PC-9 (cell line): ENCODE measurements around the gene DELE1. TPM values are rescaled to one million over a fixed set of nuclear protein-coding genes. Genes with fewer than 3 reads are reported as not detected.

Source experiments
- BruUV-seq: library from RNA; stranded (reverse); fragments of 400-500 nt; replicated peaks from 2 replicates; lab custom pipeline; 2021; lab: Mats Ljungman, UMichigan
- CTCF ChIA-PET: fragments of 300-600 bp; sonication (Branson Sonifier 250); formaldehyde crosslinking; loops from one replicate; lab custom pipeline; 2022; ENCODE audit warnings: antibody characterized with exemption; lab: Charles Lee
- POLR2A ChIA-PET: fragments of 300-600 bp; sonication (Branson Sonifier 250); formaldehyde crosslinking; loops from one replicate; lab custom pipeline; 2022; ENCODE audit warnings: antibody characterized with exemption; ENCODE audit not compliant: unreplicated experiment; lab: Charles Lee
- DNase-seq, 2 experiments: peaks; one replicate each; pipeline versions ENCODE4 v3.0.0 to v3.0.0-alpha.2; 2015 to 2022; ENCODE audit warnings: mixed read lengths in 1 of 2
- H2AFZ ChIP-seq: fragments of 200-600 bp; sonication (generic); 2 replicates; pipeline ENCODE4 v1.8.1; 2017; ENCODE audit warnings: antibody characterized with exemption
- H3F3A ChIP-seq: fragments of 200-600 bp; sonication (generic); 2 replicates; pipeline ENCODE4 v1.8.1; 2017; ENCODE audit warnings: antibody characterized with exemption, mild to moderate bottlenecking, low read depth; ENCODE audit not compliant: insufficient read depth
- H3K27ac ChIP-seq: fragments of 200-600 bp; sonication (generic); 2 replicates; pipeline ENCODE4 v1.6.1; 2016; ENCODE audit warnings: mixed run types
- H3K27me3 ChIP-seq: fragments of 200-600 bp; sonication (generic); 2 replicates; pipeline ENCODE4 v1.6.1; 2016; ENCODE audit warnings: low read depth, mixed run types; ENCODE audit not compliant: insufficient read depth
- H3K36me3 ChIP-seq: fragments of 200-600 bp; sonication (generic); 2 replicates; pipeline ENCODE4 v1.6.1; 2016; ENCODE audit warnings: low read depth, mixed run types
- H3K4me1 ChIP-seq: fragments of 200-600 bp; sonication (generic); replicated peaks from 2 replicates; pipeline ENCODE4 v1.6.1; 2016; ENCODE audit warnings: mixed run types; ENCODE audit not compliant: insufficient read depth
- H3K4me2 ChIP-seq: fragments of 200-600 bp; sonication (generic); 2 replicates; pipeline ENCODE4 v1.6.1; 2017; ENCODE audit warnings: mixed run types
- H3K4me3 ChIP-seq: fragments of 200-600 bp; sonication (generic); 2 replicates; pipeline ENCODE4 v1.6.1; 2016; ENCODE audit warnings: mixed run types
- H3K79me2 ChIP-seq: fragments of 200-600 bp; sonication (generic); 2 replicates; pipeline ENCODE4 v1.6.1; 2017; ENCODE audit warnings: low read depth, mixed run types
- H3K9me2 ChIP-seq: fragments of 200-600 bp; sonication (generic); 2 replicates; pipeline ENCODE4 v1.8.1; 2017; ENCODE audit warnings: mild to moderate bottlenecking; ENCODE audit not compliant: insufficient read depth
- H3K9me3 ChIP-seq: fragments of 200-600 bp; sonication (generic); 2 replicates; pipeline ENCODE4 v1.8.1; 2016; ENCODE audit warnings: low read depth; ENCODE audit not compliant: insufficient read depth
- H4K20me1 ChIP-seq: fragments of 200-600 bp; sonication (generic); 2 replicates; pipeline ENCODE4 v1.8.1; 2017; ENCODE audit not compliant: insufficient read depth
- EZH2 ChIP-seq: fragments of 200-600 bp; sonication (generic); IDR thresholded peaks from 2 replicates; pipeline ENCODE4 v1.8.0; 2017; ENCODE audit warnings: antibody characterized with exemption, low read depth
- intact Hi-C: fragments of 100-400 bp; cut with micrococcal nuclease; formaldehyde crosslinking; loops from one replicate; pipeline ENCODE4 v1.10.0; 2022; ENCODE audit not compliant: unreplicated experiment
- total RNA-seq: library from RNA; stranded (reverse); gene quantifications from 2 replicates; pipeline ENCODE4 v1.2.3, GENCODE V29; 2021
- TF ChIP-seq, protein P1 (sequence below): fragments of 200-600 bp; sonication (generic); conservative IDR thresholded peaks from 2 replicates; pipeline ENCODE4 v1.6.1; 2017; ENCODE audit warnings: mixed run types, antibody characterized with exemption, mild to moderate bottlenecking, moderate library complexity

DELE1 gene
- total RNA-seq, 1 experiment from 2014 or later: 80.8 TPM

DNA sequence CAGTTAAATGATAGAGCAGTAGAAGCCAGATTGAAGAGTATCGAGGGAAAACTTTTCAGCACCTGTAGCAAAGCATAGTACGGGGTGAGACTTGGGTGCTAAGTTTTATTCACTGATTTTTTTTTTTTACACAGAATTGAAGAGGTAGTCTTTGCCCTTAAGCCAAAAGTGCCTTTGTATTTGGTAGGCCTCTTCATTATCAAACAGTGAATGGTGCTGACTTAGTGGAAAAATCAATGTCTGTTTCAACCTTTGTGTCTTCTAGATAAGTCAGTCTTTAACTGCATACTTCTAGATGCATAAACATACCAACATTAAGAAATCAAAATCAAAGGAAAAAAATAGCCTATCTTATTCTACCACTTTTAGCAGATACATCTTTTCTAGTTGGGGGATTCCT lies 59.0 kb downstream of the DELE1 start:
- ChIA-PET POLR2A (no interaction called here), CTCF (no interaction called here)
- H3K4me2 ChIP-seq: no peak overlapping the region
- H3K27me3 ChIP-seq: no peaks in the 10 kb centered on the region
- no TSS peak for BruUV-seq
- no peak for TF ChIP-seq EZH2
- TF ChIP-seq, protein P1, sequence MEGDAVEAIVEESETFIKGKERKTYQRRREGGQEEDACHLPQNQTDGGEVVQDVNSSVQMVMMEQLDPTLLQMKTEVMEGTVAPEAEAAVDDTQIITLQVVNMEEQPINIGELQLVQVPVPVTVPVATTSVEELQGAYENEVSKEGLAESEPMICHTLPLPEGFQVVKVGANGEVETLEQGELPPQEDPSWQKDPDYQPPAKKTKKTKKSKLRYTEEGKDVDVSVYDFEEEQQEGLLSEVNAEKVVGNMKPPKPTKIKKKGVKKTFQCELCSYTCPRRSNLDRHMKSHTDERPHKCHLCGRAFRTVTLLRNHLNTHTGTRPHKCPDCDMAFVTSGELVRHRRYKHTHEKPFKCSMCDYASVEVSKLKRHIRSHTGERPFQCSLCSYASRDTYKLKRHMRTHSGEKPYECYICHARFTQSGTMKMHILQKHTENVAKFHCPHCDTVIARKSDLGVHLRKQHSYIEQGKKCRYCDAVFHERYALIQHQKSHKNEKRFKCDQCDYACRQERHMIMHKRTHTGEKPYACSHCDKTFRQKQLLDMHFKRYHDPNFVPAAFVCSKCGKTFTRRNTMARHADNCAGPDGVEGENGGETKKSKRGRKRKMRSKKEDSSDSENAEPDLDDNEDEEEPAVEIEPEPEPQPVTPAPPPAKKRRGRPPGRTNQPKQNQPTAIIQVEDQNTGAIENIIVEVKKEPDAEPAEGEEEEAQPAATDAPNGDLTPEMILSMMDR: no peak
- DNase-seq: no peak
- intact Hi-C loops: no loop called here
- no peak overlapping the region for H3K4me3 ChIP-seq
- no peaks in the 10 kb centered on the region for H3F3A ChIP-seq
- H3K79me2 ChIP-seq: no peaks in the 10 kb centered on the region
- H3K4me1 ChIP-seq: no peaks in the 10 kb centered on the region
- H2AFZ ChIP-seq: no peak overlapping the region
- no peaks in the 10 kb centered on the region for H3K9me2 ChIP-seq
- no peaks in the 10 kb centered on the region for H4K20me1 ChIP-seq
- no peak overlapping the region for H3K27ac ChIP-seq
- peaks cover 29% of the 10 kb centered on the region; the same call in 1 of the 2 replicates for H3K36me3 ChIP-seq
- no peaks in the 10 kb centered on the region for H3K9me3 ChIP-seq

DNA sequence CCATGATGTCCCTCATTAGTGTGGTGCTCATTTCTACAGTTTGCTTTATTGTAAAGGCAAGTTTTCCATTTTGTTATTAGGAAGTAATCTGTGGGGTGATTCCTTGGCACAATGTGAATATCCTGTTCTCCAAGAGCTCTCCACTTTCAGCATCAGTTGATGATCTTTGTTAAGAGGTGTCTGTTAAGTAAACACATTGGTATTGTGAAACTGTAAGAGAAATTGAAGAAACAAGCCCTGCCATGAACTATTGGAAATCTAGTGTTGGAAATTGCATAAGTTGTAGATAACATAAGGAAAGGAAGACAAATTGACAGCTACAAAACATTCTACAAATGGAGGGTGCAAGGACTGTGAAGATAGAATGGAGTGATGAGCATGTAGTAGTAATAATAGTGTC lies 62.4 kb downstream of the DELE1 start:
- Histone ChIP-seq H2AFZ (no peak overlapping the region), H3K9me3 (no peaks in the 10 kb centered on the region), H3K79me2 (no peaks in the 10 kb centered on the region), H3K36me3 (peaks cover 21% of the 10 kb centered on the region; the same call in 1 of the 2 replicates), H3K9me2 (no peaks in the 10 kb centered on the region), H3K4me2 (no peak overlapping the region), H3K27me3 (no peaks in the 10 kb centered on the region), H3K4me3 (no peak overlapping the region), H3K27ac (no peak overlapping the region), H3F3A (no peaks in the 10 kb centered on the region), H3K4me1 (no peaks in the 10 kb centered on the region), H4K20me1 (no peaks in the 10 kb centered on the region)
- no TSS peak for BruUV-seq
- TF ChIP-seq EZH2: no peak
- TF ChIP-seq, protein P1: no peak
- DNase-seq: no peak
- ChIA-PET CTCF (no interaction called here), POLR2A (interaction anchor here (0.6 kb wide), 1 partner anchor 82 kb away, joined by 4 read pairs; no protein-coding TSS in a partner anchor)
- intact Hi-C loops: no loop called here

DNA sequence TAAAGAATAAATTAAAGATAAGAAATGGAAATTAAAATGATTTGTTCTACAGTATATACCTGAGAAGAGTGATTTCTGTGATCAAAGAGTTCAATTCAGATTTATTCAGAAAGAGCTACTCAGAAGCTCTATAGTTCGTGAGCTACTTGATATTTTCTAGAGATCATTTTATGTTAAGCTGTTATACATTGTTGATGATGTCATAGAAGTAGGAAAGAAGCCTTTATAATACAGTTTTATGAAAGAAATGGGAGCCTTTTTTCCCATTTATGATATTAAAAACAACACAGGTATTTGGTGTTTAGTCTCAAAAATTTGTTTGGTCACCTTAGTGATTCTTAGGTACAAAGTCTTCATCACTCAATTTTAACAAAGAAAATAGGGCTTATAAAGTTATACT lies 66.0 kb downstream of the DELE1 start:
- Histone ChIP-seq H4K20me1 (no peaks in the 10 kb centered on the region), H3K4me1 (no peaks in the 10 kb centered on the region), H3K4me3 (no peak overlapping the region), H2AFZ (no peak overlapping the region), H3K27me3 (no peaks in the 10 kb centered on the region), H3K4me2 (no peak overlapping the region), H3K9me3 (no peaks in the 10 kb centered on the region), H3K36me3 (peaks cover 22% of the 10 kb centered on the region), H3K79me2 (no peaks in the 10 kb centered on the region), H3K9me2 (no peaks in the 10 kb centered on the region), H3K27ac (no peak overlapping the region), H3F3A (0 out of 2 replicates have a peak, but pooled peaks cover 3% of the 10 kb centered on the region)
- POLR2A ChIA-PET: interaction anchor here (0.7 to 0.8 kb wide), 2 partner anchors 18 to 590 kb away, joined by 3 to 17 read pairs; no protein-coding TSS in a partner anchor
- no peak for DNase-seq
- intact Hi-C loops: loop anchor here (2.0 to 5.0 kb wide), 2 partner anchors 559 to 708 kb away; no protein-coding TSS in a partner anchor
- CTCF ChIA-PET: interaction anchor here (0.6 to 1.4 kb wide), 4 partner anchors 12 to 337 kb away, joined by 3 to 4 read pairs (median 3); no protein-coding TSS in a partner anchor
- no TSS peak for BruUV-seq
- TF ChIP-seq, protein P1: no peak
- no peak for TF ChIP-seq EZH2

Other genes starting within 250 kb of the DELE1 start
- 25.8 and 28.0 TPM in 2 replicates for gene ARAP3, start 241.6 kb upstream of the DELE1 start, total RNA-seq
- 88.5 and 101 TPM in 2 replicates for gene PCDH1, start 45.5 kb upstream of the DELE1 start, total RNA-seq
- not detected in 2 replicates for gene PCDH12, start 34.3 kb downstream of the DELE1 start, total RNA-seq
- 26.6 and 29.7 TPM in 2 replicates for gene RNF14, start 45.2 kb downstream of the DELE1 start, total RNA-seq
- gene GNPDA1, start 89.2 kb downstream of the DELE1 start, total RNA-seq: 46.5 and 54.1 TPM in 2 replicates
- 40.7 and 40.9 TPM in 2 replicates for gene NDFIP1, start 184.9 kb downstream of the DELE1 start, total RNA-seq